HT1080 (cell line): ENCODE measurements around the gene DRD4. TPM values are rescaled to one million over a fixed set of nuclear protein-coding genes. Genes with fewer than 3 reads are reported as not detected.

Source experiments
- DNase-seq: peaks from one replicate; pipeline ENCODE4 v3.0.0-alpha.2; 2015; ENCODE audit warnings: low read depth
- polyA plus RNA-seq, 2 experiments: library from polyadenylated mRNA; depleted of rRNA; stranded (reverse); fragments of >200 nt; gene quantifications; 2 replicates each; pipeline ENCODE4 v1.2.3, GENCODE V29; 2015
- total RNA-seq: library from RNA; depleted of rRNA; stranded (reverse); fragments of >200 nt; shearing (Covaris generic); gene quantifications from 2 replicates; pipeline ENCODE4 v1.2.3, GENCODE V29; 2014; rRNA removed

The DRD4 gene
- total RNA-seq = 0.31 and 0.50 TPM in 2 replicates
- 0.12 and 0.16 TPM in 2 replicates for polyA plus RNA-seq (2015; cell fraction: cytosol; rRNA removed)
- polyA plus RNA-seq (2015; cell fraction: nucleus; rRNA removed) = 1.5 and 2.0 TPM in 2 replicates

DNA sequence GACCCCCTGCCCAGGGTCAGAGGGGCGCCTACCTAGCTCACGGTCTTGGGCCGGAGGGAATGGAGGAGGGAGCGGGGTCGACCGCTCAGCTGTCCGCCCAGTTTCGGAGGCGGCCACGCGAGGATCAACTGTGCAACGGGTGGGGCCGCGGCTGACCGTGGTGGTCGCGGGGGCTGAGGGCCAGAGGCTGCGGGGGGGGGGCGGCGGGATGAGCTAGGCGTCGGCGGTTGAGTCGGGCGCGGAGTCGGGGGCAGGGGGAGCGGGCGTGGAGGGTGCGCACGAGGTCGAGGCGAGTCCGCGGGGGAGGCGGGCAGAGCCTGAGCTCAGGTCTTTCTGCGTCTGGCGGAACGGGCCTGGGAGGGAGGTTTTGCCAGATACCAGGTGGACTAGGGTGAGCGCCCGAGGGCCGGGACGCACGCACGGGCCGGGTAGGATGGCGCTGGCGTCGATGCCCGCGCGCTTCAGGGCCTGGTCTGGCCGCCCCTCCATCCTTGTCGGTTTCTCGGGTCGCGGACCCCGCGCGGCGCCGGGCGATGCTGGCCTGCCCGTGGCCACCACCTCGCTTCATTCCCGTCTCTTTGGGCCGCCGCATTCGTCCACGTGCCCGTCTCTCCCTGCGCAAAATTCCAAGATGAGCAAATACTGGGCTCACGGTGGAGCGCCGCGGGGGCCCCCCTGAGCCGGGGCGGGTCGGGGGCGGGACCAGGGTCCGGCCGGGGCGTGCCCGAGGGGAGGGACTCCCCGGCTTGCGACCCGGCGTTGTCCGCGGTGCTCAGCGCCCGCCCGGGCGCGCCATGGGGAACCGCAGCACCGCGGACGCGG is at the start of gene DRD4:
Gene DRD4 (plus strand): TSS at position 759 of the 822 bp plus-strand sequence. CDS start 36 bp downstream, at position 795.
- no peak for DNase-seq

DNA sequence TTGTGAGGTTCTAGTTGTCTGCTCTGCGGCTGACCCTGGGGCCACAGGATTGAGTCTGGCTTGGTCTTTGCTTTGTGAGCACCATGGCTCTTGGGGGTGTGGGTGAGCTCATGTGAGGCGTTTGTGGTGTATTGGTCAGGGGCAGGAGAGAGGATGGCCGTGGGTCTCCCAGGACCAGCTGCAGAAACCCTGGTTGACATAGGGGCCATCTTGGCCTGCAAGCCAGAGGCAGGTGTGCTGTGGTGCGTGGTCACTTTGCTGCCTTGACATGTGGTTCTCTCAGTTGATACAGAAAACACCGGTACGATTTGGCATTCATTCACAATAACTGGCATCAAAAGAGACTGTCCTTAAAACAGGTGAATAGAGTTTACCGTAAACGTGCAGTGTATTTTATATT is 49.5 kb upstream of the DRD4 start:
- no peak for DNase-seq

DNA sequence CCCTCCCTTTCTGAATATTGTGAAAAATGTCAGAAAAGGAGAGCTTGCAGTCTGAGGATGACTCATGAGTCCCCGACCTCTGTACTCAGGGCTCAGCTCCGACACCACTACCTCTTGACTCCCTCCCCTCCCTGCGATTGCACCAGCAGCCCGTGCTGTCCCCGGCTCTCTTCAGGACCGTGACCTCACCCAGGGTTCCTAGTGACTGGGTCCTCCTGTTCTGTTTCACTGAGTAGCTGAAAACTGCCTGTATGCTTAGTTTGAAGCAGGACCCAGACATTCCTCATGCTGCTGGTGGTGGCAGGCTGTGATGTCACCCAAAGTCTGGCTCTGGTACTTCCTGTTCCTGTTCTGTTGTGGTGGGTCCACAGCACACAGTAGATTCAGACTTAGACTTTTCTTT is 49.1 kb upstream of the DRD4 start:
- DNase-seq = peak; percentile 53

DNA sequence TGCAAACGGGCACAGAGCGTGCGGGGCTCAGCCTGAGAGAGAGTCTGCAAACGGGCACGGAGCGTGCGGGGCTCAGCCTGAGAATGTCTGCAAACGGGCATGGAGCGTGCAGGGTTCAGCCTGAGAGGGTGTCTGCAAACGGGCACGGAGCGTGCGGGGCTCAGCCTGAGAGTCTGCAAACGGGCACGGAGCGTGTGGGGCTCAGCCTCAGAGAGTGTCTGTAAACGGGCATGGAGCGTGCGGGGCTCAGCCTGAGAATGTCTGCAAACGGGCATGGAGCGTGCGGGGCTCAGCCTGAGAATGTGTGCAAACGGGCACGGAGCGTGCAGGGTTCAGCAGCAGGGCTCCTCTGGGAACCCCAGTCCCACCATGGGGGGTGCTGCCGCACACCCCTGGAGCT is 47.3 kb upstream of the DRD4 start:
- DNase-seq = no peak

DNA sequence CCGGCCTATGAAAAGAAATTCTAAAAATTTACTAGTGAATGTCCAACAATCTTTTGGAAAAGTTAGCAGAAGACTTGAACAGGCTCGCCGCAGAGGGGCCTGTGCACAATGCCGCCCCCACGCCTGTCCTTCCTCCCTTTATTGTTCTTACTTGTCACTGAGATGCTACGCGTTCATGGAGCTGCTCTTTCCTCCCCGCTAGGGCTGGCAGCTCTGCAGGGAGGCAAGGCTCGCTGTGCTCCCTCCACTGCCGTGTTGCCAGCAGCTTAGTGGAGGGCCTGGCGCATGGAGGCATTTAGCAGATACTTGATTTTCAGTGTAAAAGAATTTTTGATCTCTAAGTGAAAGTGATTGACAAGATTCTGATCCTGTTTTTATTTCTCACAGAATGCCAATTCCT is 46.1 kb upstream of the DRD4 start:
- DNase-seq = no peak

DNA sequence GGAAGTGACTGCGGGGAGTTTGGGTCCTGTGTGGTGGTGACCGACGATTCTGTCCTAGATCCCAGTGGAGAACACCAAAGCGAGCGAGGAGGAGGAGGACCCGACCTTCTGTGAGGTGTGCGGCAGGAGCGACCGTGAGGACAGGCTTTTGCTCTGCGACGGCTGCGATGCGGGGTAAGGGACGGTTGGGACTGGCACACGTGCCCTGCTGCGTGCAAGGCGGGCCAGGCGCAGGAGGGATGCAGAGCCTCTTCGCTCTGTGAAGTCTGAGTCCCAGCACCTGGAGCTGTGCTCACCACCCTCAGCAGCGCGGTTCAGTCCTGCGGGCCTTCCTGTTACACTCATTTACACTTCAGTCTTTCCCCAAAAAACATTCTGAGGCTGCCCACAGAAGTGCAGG is 44.6 kb upstream of the DRD4 start:
- no peak for DNase-seq

DNA sequence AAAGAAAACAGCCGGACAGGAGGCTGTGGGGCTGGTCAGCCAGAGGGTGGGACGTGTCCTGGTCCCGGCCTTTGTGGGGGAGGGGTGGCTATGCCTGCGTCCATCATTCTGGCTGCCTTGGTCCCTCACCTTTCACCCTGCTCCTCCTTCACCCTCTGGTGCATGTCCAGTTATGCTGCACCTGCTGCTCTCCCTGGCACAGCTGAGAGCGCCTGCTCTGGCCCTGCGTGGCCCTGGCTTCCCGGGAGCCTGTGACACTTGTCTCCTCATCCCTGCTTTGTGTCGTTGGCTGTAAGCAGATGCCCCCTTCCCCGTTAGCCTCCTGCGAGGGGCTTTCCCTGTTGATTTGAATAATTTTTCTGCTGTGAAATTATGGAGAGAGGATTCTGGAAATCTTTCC is 44.2 kb upstream of the DRD4 start:
- no peak for DNase-seq

DNA sequence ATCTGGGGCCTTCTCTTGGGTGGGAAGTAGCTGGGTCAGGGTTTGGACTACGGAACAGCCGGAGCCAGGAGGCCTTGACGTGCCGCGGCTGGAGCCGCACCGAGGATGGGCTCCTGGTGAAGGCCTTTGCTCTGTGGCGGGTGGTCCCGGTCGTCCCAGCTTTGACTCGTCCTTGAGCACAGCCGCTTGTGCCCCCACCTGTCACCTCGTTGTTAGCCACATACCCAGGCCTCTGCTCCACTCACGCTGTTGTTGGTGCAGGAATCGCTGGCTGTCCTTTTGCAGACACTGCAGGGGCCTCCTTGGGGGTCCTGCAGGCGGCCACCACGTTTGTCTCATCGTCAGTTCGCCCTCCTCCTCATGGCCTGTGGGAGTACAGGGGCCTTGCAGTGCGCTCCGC is 43.7 kb upstream of the DRD4 start:
- no peak for DNase-seq

DNA sequence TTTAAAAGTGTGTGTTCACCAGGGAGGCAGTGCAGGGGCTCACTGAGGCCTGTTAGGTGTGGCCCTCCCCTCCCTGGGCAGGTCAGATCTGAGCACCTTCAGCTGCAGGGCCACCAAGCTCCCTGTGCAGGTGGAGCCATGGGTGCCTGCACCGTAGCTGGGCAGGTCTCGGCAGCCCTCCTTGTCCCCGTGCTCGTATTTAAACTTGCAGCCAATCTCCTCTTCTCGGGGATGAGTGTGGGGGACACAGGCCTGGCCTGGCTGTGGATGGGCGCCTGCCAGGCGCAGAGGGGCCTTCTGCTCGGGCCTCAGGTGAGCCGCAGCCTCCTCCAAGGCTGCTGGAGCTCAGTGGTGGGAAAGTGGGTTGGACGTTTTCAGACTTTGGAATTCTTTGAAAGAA is 41.7 kb upstream of the DRD4 start:
- no peak for DNase-seq

DNA sequence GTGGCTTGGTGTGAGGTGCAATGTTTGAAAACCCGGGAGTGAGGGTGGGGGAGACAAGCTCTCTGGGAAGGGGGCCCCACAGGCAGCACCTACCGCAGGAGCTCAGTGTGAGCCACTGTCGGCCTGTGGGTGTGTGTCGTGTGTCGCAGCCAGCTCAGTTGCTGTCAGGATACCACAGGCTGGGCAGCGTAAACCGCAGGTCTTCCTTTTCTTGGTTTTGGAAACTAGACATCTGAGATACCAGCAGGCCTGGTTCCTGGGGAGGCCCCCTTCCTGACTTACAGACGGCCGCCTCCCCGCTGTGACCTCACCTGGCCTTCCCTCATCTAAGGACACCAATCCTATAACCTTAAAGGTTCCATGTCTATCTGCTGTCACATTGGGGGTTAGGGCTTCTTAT is 40.7 kb upstream of the DRD4 start:
- DNase-seq = no peak

DNA sequence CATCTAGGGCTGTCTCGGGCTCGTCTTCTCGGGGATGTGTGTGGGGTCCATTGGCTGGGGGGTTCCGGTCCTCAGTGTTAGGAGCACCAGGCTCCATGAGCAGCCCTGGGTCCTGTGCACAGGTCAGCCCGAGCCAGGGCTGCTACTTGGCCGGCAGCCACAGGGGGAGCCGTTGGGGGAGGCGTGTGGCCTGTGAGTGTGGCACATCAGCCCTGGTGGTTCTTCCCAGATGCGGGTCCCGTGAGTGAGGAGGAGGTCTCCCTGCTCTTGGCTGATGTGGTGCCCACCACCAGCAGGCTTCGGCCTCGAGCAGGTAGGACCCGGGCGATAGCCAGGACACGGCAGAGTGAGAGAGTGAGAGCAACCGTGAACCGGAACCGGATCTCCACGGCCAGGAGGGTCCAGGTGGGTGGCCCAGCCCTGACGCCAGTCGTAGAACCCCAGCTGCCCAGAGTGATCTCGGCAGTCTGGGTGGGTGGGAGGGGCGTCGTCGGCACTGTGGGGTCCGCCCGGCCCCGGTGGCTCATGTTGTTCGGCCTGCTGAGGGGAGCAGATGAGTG is 39.8 kb upstream of the DRD4 start:
- no peak for DNase-seq

DNA sequence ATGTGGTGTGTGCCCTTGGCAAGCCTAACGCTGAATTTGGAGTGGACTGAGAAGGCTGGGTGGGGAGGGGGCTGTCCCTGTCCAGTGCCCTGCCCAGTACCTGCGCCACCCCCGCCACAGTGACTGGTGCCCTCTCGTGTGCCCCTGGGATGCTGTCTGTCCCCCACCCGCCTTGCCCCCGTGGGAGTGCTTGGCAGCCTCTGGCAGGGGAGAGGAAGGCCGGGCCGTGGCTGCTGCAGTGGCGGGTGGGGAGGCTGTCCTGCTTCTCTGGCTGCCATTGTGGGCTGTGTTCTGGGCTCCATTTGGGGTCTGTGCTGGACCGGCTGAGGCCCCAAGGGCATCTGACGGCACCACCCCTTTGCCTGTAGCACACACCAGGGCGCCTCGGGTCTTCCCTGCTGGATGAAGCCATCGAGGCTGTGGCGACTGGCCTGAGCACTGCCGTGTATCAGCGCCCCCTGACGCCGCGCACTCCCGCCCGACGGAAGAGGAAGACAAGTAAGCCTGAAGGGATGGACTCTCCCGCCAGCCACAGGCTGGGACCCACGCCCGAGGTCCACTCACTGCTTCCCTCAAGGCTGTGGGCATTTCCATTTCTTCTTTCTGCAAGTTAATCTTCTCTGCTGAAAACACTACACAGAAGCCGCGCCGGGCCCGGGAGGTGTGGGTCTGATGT is 38.9 kb upstream of the DRD4 start:
- no peak for DNase-seq

DNA sequence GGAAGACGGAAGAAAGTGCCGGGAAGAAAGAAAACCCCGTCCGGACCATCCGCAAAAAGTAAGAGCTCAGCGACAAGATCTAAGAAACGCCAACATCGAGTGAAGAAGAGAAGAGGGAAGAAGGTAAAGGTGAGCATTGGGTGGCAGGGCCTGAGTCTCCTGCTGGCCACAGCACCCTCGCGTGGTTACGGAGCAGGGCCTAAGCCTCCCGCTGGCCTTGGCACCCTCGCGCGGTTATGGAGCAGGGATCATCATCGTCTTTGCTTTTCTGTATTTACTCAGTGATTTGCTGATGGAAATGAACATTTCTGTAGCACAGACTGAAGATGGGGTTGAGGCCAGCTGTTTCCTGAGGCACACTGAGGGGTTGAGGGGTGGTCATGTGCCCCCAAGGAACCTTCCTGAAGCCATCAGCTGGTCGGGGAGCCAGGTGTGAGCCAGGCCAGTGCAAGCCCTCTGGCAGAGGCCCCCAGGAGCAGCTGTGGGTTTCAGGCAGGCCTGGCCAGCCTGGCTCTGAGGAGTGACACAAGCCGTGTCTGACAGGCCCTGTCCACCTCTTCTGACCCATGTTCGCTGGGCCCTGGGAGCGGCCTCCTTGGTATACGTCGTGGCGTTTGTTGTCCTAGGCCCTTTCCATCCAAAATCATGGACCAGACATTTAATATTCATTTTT is 35.4 kb upstream of the DRD4 start:
- DNase-seq = no peak

DNA sequence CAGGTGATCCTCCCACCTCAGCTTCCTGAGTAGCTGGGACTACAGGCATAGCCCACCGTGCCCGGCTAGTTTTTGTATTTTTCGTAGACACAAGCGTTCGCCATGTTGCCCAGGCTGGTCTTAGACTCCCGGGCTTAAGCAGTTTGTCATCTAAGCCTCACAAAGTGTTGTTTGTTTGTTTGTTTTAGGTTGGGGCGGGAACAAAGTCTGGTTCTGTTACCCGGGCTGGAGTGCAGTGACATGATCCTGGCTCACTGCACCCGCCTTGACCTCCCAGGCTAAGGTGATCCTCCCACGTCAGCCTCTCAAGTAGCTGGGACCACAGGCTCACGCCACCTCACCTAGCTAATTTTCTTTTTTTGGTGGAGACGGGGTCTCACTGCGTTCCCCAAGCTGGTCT is 33.9 kb upstream of the DRD4 start:
- no peak for DNase-seq

DNA sequence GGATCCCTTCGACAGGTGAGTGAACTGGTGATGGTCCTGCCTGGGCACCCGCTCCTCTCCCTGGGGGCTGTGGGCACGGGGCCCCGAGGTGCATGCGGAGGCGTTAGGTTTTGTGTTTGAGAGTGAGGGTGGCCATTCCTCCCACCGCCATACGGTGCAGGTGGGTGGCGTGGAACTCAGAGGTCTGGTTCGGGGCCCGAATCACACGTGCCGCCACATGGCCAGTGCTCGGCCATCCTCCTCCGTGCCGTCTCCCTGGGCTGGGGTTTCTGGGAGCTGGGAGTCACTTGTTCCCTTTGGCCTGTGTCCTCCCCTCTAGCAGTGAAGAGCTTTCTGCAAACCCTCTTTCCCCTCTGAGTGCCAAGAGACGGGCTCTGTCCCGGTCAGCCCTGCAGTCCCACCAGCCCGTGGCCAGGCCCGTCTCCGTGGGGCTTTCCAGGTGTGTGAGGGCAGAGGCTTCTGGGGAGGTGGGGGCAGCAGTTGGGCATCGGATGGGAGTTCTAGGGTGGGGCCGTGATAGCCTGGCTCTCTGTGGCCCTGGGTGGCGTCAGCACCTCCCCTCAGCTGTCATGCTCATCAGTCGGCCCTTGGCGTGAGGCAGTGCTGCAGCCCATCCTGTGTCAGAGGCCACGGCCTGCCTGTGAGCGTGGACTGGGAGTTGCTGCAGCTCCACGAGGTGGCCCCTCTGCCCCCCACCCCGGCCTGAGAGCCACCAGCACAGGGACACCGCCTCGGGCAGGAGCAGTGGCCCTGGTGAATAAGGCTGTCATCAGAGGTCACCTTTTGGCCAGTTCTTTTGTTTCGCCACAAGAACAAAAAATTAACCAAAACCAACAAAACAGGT is 31.6 kb upstream of the DRD4 start:
- DNase-seq = no peak

DNA sequence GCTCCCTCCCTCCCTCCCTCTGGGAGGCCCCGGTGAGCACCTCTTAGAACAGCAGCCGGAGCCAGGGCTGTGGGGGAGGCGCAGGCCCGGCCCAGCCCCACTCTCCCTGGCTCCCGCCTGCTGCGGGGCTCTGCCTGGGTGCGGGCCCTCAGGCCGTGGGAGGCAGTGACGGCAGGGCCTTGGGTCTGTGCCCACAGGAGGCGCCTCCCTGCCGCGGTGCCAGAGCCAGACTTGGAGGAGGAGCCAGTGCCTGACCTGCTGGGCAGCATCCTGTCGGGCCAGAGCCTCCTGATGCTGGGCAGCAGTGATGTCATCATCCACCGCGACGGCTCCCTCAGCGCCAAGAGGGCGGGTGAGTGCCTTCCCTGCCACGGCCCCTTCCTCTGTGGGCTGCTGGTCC is 30.8 kb upstream of the DRD4 start:
- DNase-seq = peak; percentile 30

DNA sequence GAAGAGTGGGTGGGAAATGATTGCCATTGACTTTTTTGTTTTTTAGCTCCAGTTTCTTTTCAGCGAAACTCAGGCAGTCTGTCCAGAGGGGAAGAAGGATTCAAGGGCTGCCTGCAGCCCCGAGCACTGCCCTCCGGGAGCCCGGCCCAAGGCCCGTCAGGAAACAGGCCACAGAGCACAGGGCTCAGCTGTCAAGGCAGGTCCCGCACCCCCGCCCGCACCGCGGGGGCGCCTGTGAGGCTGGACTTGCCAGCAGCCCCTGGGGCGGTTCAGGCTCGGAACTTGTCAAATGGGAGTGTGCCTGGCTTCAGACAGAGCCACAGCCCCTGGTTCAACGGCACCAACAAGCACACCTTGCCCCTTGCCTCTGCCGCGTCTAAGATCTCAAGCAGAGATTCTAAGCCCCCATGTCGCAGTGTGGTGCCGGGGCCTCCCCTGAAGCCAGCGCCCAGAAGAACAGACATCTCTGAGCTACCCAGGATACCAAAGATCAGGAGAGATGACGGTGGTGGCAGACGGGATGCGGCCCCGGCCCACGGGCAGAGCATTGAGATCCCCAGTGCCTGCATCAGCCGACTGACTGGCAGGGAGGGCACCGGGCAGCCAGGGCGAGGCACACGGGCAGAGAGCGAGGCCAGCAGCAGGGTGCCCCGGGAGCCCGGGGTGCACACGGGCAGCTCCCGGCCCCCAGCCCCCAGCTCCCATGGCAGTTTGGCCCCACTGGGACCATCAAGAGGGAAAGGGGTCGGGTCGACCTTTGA is 29.9 kb upstream of the DRD4 start:
- DNase-seq = no peak

DNA sequence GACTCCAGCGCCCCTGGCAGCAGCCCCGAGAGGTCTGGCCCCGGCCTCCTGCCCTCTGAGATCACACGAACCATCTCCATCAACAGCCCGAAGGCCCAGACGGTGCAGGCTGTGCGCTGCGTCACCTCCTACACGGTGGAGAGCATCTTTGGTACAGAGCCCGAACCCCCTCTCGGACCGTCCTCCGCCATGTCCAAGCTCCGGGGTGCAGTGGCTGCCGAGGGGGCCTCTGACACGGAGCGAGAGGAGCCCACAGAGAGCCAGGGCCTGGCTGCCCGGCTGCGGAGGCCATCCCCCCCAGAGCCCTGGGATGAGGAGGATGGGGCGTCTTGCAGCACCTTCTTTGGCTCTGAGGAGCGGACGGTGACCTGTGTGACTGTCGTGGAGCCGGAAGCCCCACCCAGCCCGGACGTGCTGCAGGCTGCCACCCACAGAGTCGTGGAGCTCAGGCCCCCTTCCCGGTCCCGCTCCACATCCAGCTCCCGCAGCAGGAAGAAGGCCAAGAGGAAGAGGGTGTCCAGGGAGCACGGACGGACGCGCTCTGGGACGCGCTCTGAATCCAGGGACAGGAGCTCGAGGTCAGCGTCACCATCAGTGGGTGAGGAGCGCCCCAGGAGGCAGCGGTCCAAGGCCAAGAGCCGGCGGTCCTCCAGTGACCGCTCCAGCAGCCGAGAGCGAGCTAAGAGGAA is 29.0 kb upstream of the DRD4 start:
- DNase-seq = no peak

DNA sequence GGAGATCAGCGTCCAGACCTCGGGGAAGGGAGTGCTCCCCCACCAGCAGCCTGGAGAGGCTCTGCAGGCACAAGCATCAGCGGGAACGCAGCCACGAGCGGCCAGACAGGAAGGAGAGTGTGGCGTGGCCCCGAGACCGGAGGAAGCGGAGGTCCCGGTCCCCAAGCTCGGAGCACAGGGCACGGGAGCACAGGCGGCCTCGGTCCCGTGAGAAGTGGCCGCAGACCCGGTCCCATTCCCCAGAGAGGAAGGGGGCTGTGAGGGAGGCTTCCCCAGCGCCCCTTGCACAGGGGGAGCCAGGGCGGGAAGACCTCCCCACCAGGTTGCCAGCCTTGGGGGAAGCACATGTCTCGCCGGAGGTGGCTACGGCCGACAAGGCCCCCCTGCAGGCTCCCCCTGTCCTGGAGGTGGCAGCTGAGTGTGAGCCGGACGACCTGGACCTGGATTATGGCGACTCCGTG is 28.2 kb upstream of the DRD4 start:
- no peak for DNase-seq
